LoVo (cell line): ENCODE results near the gene PDZD2.
A peak's percentile ranks its signal among the peaks of the same experiment; 100 is the strongest.
"Not testable (repeated sequence)": the region's sequence is repeated elsewhere in the genome, so short reads cannot be mapped to it uniquely, and the experiment has no call there.

Experiments used
- DNase-seq: peaks from one replicate; pipeline ENCODE4 v3.0.0-alpha.2; 2016; ENCODE audit warnings: low spot score

The PDZD2 gene

GRCh38 chr5:31770132-31770720 lies 131.3 kb downstream of the PDZD2 start:
- DNase-seq = no peak

- DNase-seq = no peak
Measured at GRCh38 chr5:31770998-31771397, 132.1 kb downstream of the PDZD2 start.

GRCh38 chr5:31771500-31771899 lies 132.6 kb downstream of the PDZD2 start:
- DNase-seq = no peak

GRCh38 chr5:31776294-31776693 lies 137.4 kb downstream of the PDZD2 start:
- DNase-seq = not testable (repeated sequence)

GRCh38 chr5:31776976-31777651 lies 138.2 kb downstream of the PDZD2 start:
- DNase-seq = no peak

GRCh38 chr5:31781772-31782171 lies 142.8 kb downstream of the PDZD2 start:
- no peak for DNase-seq

- DNase-seq = no peak
Measured at GRCh38 chr5:31783086-31783645, 144.2 kb downstream of the PDZD2 start.

- DNase-seq = no peak
Measured at GRCh38 chr5:31783731-31784130, 144.8 kb downstream of the PDZD2 start.

GRCh38 chr5:31786090-31786631 lies 147.2 kb downstream of the PDZD2 start:
- no peak for DNase-seq

GRCh38 chr5:31794009-31794408 lies 155.1 kb downstream of the PDZD2 start:
- DNase-seq = no peak

GRCh38 chr5:31798168-31798567 lies 159.2 kb downstream of the PDZD2 start:
- no peak for DNase-seq

GRCh38 chr5:31800351-31800750 lies 161.4 kb downstream of the PDZD2 start:
- no peak for DNase-seq

GRCh38 chr5:31805785-31806400 lies 167.0 kb downstream of the PDZD2 start:
- DNase-seq = no peak

GRCh38 chr5:31806561-31806960 lies 167.6 kb downstream of the PDZD2 start:
- DNase-seq = no peak

- DNase-seq = no peak
Measured at GRCh38 chr5:31807789-31808540, 169.0 kb downstream of the PDZD2 start.

- DNase-seq = peak; percentile 66
Measured at GRCh38 chr5:31809050-31809870, 170.3 kb downstream of the PDZD2 start.

GRCh38 chr5:31811210-31811609 lies 172.3 kb downstream of the PDZD2 start:
- DNase-seq = peak; percentile 57

GRCh38 chr5:31815376-31815775 lies 176.4 kb downstream of the PDZD2 start:
- no peak for DNase-seq

- DNase-seq = no peak
Measured at GRCh38 chr5:31819926-31820516, 181.1 kb downstream of the PDZD2 start.

GRCh38 chr5:31823472-31823871 lies 184.5 kb downstream of the PDZD2 start:
- no peak for DNase-seq
